ENCODE data around the gene EREG.

The EREG gene

GRCh38 chr4:74407891-74408290 is 42.9 kb downstream of the EREG start:
- TF ChIP-seq CTCF (conservative IDR thresholded peaks at IDR 0.05; ENCODE audit: low read depth, low read length) = no peak
- H3K4me2 ChIP-seq = no peak overlapping the region
- H3K36me3 ChIP-seq (ENCODE audit: insufficient read depth) = no peaks in the 10 kb centered on the region
- H3K4me3 ChIP-seq (IDR thresholded peaks at IDR 0.05; ENCODE audit: insufficient read depth, low read depth, low read length) = no peak overlapping the region
- no peak overlapping the region for H2AFZ ChIP-seq (ENCODE audit: low read depth)
- no peak overlapping the region for H3K9ac ChIP-seq
- no peaks in the 10 kb centered on the region for H4K20me1 ChIP-seq (ENCODE audit: insufficient read depth)
- H3K27ac ChIP-seq = no peak overlapping the region
- no peaks in the 10 kb centered on the region for H3K79me2 ChIP-seq (ENCODE audit: insufficient read depth, low read depth)
- H3K27me3 ChIP-seq (ENCODE audit: insufficient read depth, low read depth) = no peaks in the 10 kb centered on the region
- no peaks in the 10 kb centered on the region for H3K4me1 ChIP-seq (ENCODE audit: low read depth, poor library complexity, severe bottlenecking)

- no peaks in the 10 kb centered on the region for H3K4me1 ChIP-seq (ENCODE audit: low read depth, poor library complexity, severe bottlenecking)
These were observed 43.7 kb downstream of the EREG start for GRCh38 chr4:74408639-74409038.

GRCh38 chr4:74410272-74410671 is 45.3 kb downstream of the EREG start:
- no peaks in the 10 kb centered on the region for H3K27me3 ChIP-seq (ENCODE audit: insufficient read depth, low read depth)
- no peaks in the 10 kb centered on the region for H4K20me1 ChIP-seq (ENCODE audit: insufficient read depth)
- no peak overlapping the region for H3K4me3 ChIP-seq (IDR thresholded peaks at IDR 0.05; ENCODE audit: insufficient read depth, low read depth, low read length)
- no peak overlapping the region for H3K4me2 ChIP-seq
- no peak overlapping the region for H3K9ac ChIP-seq
- no peaks in the 10 kb centered on the region for H3K4me1 ChIP-seq (ENCODE audit: low read depth, poor library complexity, severe bottlenecking)
- TF ChIP-seq CTCF (conservative IDR thresholded peaks at IDR 0.05; ENCODE audit: low read depth, low read length) = no peak
- H3K79me2 ChIP-seq (ENCODE audit: insufficient read depth, low read depth) = no peaks in the 10 kb centered on the region
- no peak overlapping the region for H3K27ac ChIP-seq
- H3K36me3 ChIP-seq (ENCODE audit: insufficient read depth) = no peaks in the 10 kb centered on the region
- no peak overlapping the region; the same call in 1 of the 2 replicates for H2AFZ ChIP-seq (ENCODE audit: low read depth)

More at GRCh38 chr4:74408639-74409038, 43.7 kb downstream of the EREG start:
- Histone ChIP-seq H4K20me1 (ENCODE audit: insufficient read depth) (no peaks in the 10 kb centered on the region), H2AFZ (ENCODE audit: low read depth) (no peak overlapping the region), H3K4me2 (no peak overlapping the region), H3K36me3 (ENCODE audit: insufficient read depth) (no peaks in the 10 kb centered on the region), H3K9ac (no peak overlapping the region), H3K79me2 (ENCODE audit: insufficient read depth, low read depth) (no peaks in the 10 kb centered on the region), H3K27ac (no peak overlapping the region), H3K4me3 (IDR thresholded peaks at IDR 0.05; ENCODE audit: insufficient read depth, low read depth, low read length) (no peak overlapping the region), H3K27me3 (ENCODE audit: insufficient read depth, low read depth) (no peaks in the 10 kb centered on the region)
- TF ChIP-seq CTCF (conservative IDR thresholded peaks at IDR 0.05; ENCODE audit: low read depth, low read length) = no peak

- no peak overlapping the region for H3K4me2 ChIP-seq
- H3K27ac ChIP-seq = no peak overlapping the region
- TF ChIP-seq CTCF (conservative IDR thresholded peaks at IDR 0.05; ENCODE audit: low read depth, low read length) = no peak
- H3K36me3 ChIP-seq (ENCODE audit: insufficient read depth) = no peaks in the 10 kb centered on the region
- H2AFZ ChIP-seq (ENCODE audit: low read depth) = no peak overlapping the region
- no peak overlapping the region for H3K4me3 ChIP-seq (IDR thresholded peaks at IDR 0.05; ENCODE audit: insufficient read depth, low read depth, low read length)
- H3K27me3 ChIP-seq (ENCODE audit: insufficient read depth, low read depth) = no peaks in the 10 kb centered on the region
- no peaks in the 10 kb centered on the region for H3K79me2 ChIP-seq (ENCODE audit: insufficient read depth, low read depth)
- H3K9ac ChIP-seq = no peak overlapping the region
- H4K20me1 ChIP-seq (ENCODE audit: insufficient read depth) = no peaks in the 10 kb centered on the region
- H3K4me1 ChIP-seq (ENCODE audit: low read depth, poor library complexity, severe bottlenecking) = no peaks in the 10 kb centered on the region
These were observed 47.3 kb downstream of the EREG start for GRCh38 chr4:74412225-74412624.

Measured in KMS-11 (cell line).